GM23248 (cell line): ENCODE results near the gene ABHD1. TPM values are rescaled to one million over a fixed set of nuclear protein-coding genes. Genes with fewer than 3 reads are reported as not detected.

ENCODE experiments used
- DNase-seq: peaks from one replicate; pipeline ENCODE4 v3.0.0-alpha.2; 2015
- H2AFZ ChIP-seq: fragments of 200-600 bp; sonication (generic); 2 replicates; pipeline ENCODE4 v1.6.1; 2016; ENCODE audit warnings: antibody characterized with exemption
- H3F3A ChIP-seq: fragments of 200-600 bp; sonication (generic); 2 replicates; pipeline ENCODE4 v1.6.1; 2016; ENCODE audit warnings: mild to moderate bottlenecking, antibody characterized with exemption, mixed run types; ENCODE audit not compliant: insufficient read depth
- H3K27ac ChIP-seq: fragments of 200-600 bp; sonication (generic); 2 replicates; pipeline ENCODE4 v1.5.1; 2016; ENCODE audit warnings: mild to moderate bottlenecking
- H3K27me3 ChIP-seq: fragments of 200-600 bp; sonication (generic); replicated peaks from 2 replicates; pipeline ENCODE4 v1.6.1; 2016; ENCODE audit warnings: mild to moderate bottlenecking; ENCODE audit not compliant: insufficient read depth
- H3K36me3 ChIP-seq: fragments of 200-600 bp; sonication (generic); 2 replicates; pipeline ENCODE4 v1.6.1; 2016; ENCODE audit warnings: low read depth, mild to moderate bottlenecking
- H3K4me1 ChIP-seq: fragments of 200-600 bp; sonication (generic); 2 replicates; pipeline ENCODE4 v1.6.1; 2016; ENCODE audit warnings: mild to moderate bottlenecking; ENCODE audit not compliant: insufficient read depth
- H3K4me2 ChIP-seq: fragments of 200-600 bp; sonication (generic); one replicate; pipeline ENCODE4 v1.6.1; 2016; ENCODE audit warnings: mild to moderate bottlenecking; ENCODE audit not compliant: unreplicated experiment
- H3K4me3 ChIP-seq: fragments of 200-600 bp; sonication (generic); 2 replicates; pipeline ENCODE4 v1.5.1; 2016; ENCODE audit warnings: mild to moderate bottlenecking
- H3K79me2 ChIP-seq: fragments of 200-600 bp; sonication (generic); 2 replicates; pipeline ENCODE4 v1.6.1; 2016; ENCODE audit warnings: mild to moderate bottlenecking; ENCODE audit not compliant: insufficient read depth
- H3K9ac ChIP-seq: fragments of 200-600 bp; sonication (generic); 2 replicates; pipeline ENCODE4 v1.6.1; 2016; ENCODE audit warnings: mild to moderate bottlenecking
- H3K9me2 ChIP-seq: fragments of 200-600 bp; sonication (generic); 2 replicates; pipeline ENCODE4 v1.6.1; 2016; ENCODE audit warnings: mixed run types, mild to moderate bottlenecking, moderate library complexity; ENCODE audit not compliant: insufficient read depth
- H3K9me3 ChIP-seq: fragments of 200-600 bp; sonication (generic); one replicate; pipeline ENCODE4 v1.6.1; 2017; ENCODE audit warnings: low read depth
- H4K20me1 ChIP-seq: fragments of 200-600 bp; sonication (generic); 2 replicates; pipeline ENCODE4 v1.6.0; 2016; ENCODE audit not compliant: insufficient read depth
- EZH2 ChIP-seq: fragments of 200-600 bp; sonication (generic); IDR thresholded peaks from 2 replicates; pipeline ENCODE4 v1.6.1; 2018; ENCODE audit warnings: antibody characterized with exemption, mild to moderate bottlenecking; ENCODE audit not compliant: insufficient read depth, poor library complexity, severe bottlenecking
- EZH2phosphoT487 ChIP-seq: fragments of 200-600 bp; sonication (generic); IDR thresholded peaks from 2 replicates; pipeline ENCODE4 v1.6.1; 2018; ENCODE audit warnings: antibody characterized with exemption, moderate library complexity, mild to moderate bottlenecking, low read depth; ENCODE audit not compliant: insufficient read depth
- WGBS, 2 experiments: methylation state at CpG; one replicate each; pipeline ENCODE4 v1.1.6; 2015 to 2017; ENCODE audit warnings: low lambda C conversion rate in 2 of 2, low coverage in 1 of 2; ENCODE audit errors: missing lambda C conversion rate in 2 of 2; 5-methylcytosine and 5-hydroxymethylcytosine counted together
- in situ Hi-C: fragments of 300-500 bp; cut with MboI; formaldehyde crosslinking; loops from 2 replicates; pipeline ENCODE4 v1.15.0; 2020
- polyA plus RNA-seq: library from polyadenylated mRNA; unstranded; fragments of >200 nt; fragmentation: Nextera tagmentation; extraction: Ambion mirVana; gene quantifications from 2 replicates; pipeline ENCODE4 v1.2.1, GENCODE V29; 2016
- total RNA-seq: library from RNA; depleted of rRNA; stranded (reverse); fragments of >200 nt; shearing (Covaris generic); gene quantifications from 2 replicates; pipeline ENCODE4 v1.2.3, GENCODE V29; 2014

Gene ABHD1
- total and polyA plus RNA-seq, 2 experiments from 2014 or later, result not detected

GRCh38 chr2:27080603-27080936 lies 43.0 kb upstream of the ABHD1 start:
- Histone ChIP-seq H3K79me2 (peaks cover 35% of the 10 kb centered on the region), H3K4me3 (peak overlapping the region; percentile 81), H3K9me3 (no peaks in the 10 kb centered on the region), H3F3A (peaks cover 13% of the 10 kb centered on the region), H3K4me1 (peaks cover 16% of the 10 kb centered on the region), H3K9me2 (no peaks in the 10 kb centered on the region), H3K36me3 (no peaks in the 10 kb centered on the region), H3K27me3 (no peaks in the 10 kb centered on the region), H4K20me1 (no peaks in the 10 kb centered on the region), H3K27ac (peak overlapping the region; percentile 74), H2AFZ (no peak overlapping the region), H3K4me2 (peak overlapping the region; percentile 99), H3K9ac (peak overlapping the region; percentile 87)
- TF ChIP-seq EZH2 (no peak), EZH2phosphoT487 (no peak)
- DNase-seq, result no peak
- WGBS, 2 experiments, result 76 to 77% methylated on average over 14 of the region's 14 CpGs
- in situ Hi-C loops, result no loop called here

- no peak overlapping the region for H2AFZ ChIP-seq
- H3F3A ChIP-seq, result peaks cover 13% of the 10 kb centered on the region
- no peak overlapping the region for H3K4me2 ChIP-seq
- TF ChIP-seq EZH2 (no peak), EZH2phosphoT487 (no peak)
- H3K27ac ChIP-seq, result no peak overlapping the region
- no peaks in the 10 kb centered on the region for H3K9me3 ChIP-seq
- no peak for DNase-seq
- peaks cover 35% of the 10 kb centered on the region for H3K79me2 ChIP-seq
- H3K9me2 ChIP-seq, result no peaks in the 10 kb centered on the region
- H3K9ac ChIP-seq, result no peak overlapping the region
- no peak overlapping the region for H3K4me3 ChIP-seq
- no peaks in the 10 kb centered on the region for H4K20me1 ChIP-seq
- H3K27me3 ChIP-seq, result no peaks in the 10 kb centered on the region
- H3K36me3 ChIP-seq, result no peaks in the 10 kb centered on the region
- in situ Hi-C loops, result no loop called here
- 89 to 92% methylated on average over 34 to 38 of the region's 38 CpGs for WGBS, 2 experiments
- H3K4me1 ChIP-seq, result peaks cover 16% of the 10 kb centered on the region
Observed at GRCh38 chr2:27081984-27082772, 41.4 kb upstream of the ABHD1 start.

- Histone ChIP-seq H3K4me3 (no peak overlapping the region), H3K9me3 (no peaks in the 10 kb centered on the region), H4K20me1 (no peaks in the 10 kb centered on the region), H3K36me3 (no peaks in the 10 kb centered on the region), H3F3A (peaks cover 13% of the 10 kb centered on the region), H3K9ac (no peak overlapping the region), H3K4me2 (no peak overlapping the region), H3K4me1 (peaks cover 16% of the 10 kb centered on the region), H2AFZ (no peak overlapping the region), H3K27ac (no peak overlapping the region), H3K79me2 (peaks cover 35% of the 10 kb centered on the region), H3K27me3 (no peaks in the 10 kb centered on the region), H3K9me2 (no peaks in the 10 kb centered on the region)
- in situ Hi-C loops, result no loop called here
- DNase-seq, result no peak
- 85 to 87% methylated on average over 23 to 27 of the region's 27 CpGs for WGBS, 2 experiments
- TF ChIP-seq EZH2phosphoT487, result no peak
- no peak for TF ChIP-seq EZH2
Observed at GRCh38 chr2:27082773-27083409, 40.7 kb upstream of the ABHD1 start.

- Histone ChIP-seq H3K9me2 (no peaks in the 10 kb centered on the region), H3K9me3 (no peaks in the 10 kb centered on the region), H3K36me3 (no peaks in the 10 kb centered on the region), H3K4me1 (peaks cover 16% of the 10 kb centered on the region), H3K4me2 (no peak overlapping the region), H3K27me3 (no peaks in the 10 kb centered on the region), H3K4me3 (no peak overlapping the region), H3F3A (peaks cover 13% of the 10 kb centered on the region), H3K9ac (no peak overlapping the region), H2AFZ (no peak overlapping the region), H3K27ac (no peak overlapping the region), H3K79me2 (peaks cover 33% of the 10 kb centered on the region), H4K20me1 (no peaks in the 10 kb centered on the region)
- in situ Hi-C loops, result no loop called here
- no peak for TF ChIP-seq EZH2phosphoT487
- DNase-seq, result no peak
- 82 to 86% methylated on average over 19 to 20 of the region's 20 CpGs for WGBS, 2 experiments
Observed at GRCh38 chr2:27083410-27084296, 40.0 kb upstream of the ABHD1 start.
